GM12865 (cell line): ENCODE measurements around the gene KRT23.

Source experiments
- DNase-seq: peaks from one replicate; pipeline ENCODE4 v3.0.0; 2010; ENCODE audit warnings: low read depth
- H3K4me3 ChIP-seq: 2 replicates; pipeline ENCODE4 v1.5.1; 2011; ENCODE audit warnings: mild to moderate bottlenecking, low read depth, low read length, control low read depth
- CTCF ChIP-seq: IDR thresholded peaks from 2 replicates; pipeline ENCODE4 v1.5.1; 2011; ENCODE audit warnings: low read length, control low read depth, low read depth, inconsistent platforms; ENCODE audit not compliant: insufficient read depth; ENCODE audit errors: missing control alignments

Gene KRT23

DNA sequence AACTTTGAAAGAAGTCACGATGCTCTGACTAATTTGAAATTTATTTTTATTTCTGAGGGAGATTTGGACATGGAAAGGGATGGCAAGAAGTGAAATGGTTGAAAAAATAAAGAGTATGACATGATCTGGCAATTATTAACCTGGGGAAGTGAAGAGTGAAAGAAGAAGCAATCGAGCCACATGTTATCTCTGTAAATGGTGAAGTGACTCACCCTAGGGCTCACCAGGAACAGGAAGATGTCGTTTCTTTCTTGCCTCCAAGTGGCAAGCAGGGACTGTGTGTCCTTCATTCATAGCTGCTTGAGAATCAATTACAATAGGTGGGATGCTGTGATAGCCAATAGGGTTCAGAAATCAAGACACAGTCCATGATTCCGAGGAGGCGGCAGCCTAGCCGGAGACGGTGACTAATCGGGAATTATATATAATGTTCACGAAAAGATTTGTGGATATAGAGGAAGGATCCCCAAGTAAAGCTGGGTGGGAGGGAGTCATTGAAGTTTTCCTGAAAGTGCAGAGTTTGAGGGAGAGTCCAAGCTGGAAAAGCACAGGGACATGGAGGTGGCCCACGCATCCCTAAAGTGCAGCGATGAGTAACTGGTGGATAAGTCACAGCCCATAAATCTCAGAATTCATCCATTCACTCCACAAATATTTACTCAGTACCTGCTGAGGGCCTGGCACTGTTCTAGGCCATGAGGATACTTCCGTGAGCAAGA lies 34.2 kb downstream of the KRT23 start:
- TF ChIP-seq CTCF, result no peak
- no peak for DNase-seq
- no peak overlapping the region for H3K4me3 ChIP-seq

GRCh38 chr17:40902498-40902897 lies 34.9 kb downstream of the KRT23 start:
- DNase-seq, result no peak
- H3K4me3 ChIP-seq, result no peak overlapping the region
- no peak for TF ChIP-seq CTCF

GRCh38 chr17:40901981-40902474 lies 35.4 kb downstream of the KRT23 start:
- TF ChIP-seq CTCF, result no peak
- H3K4me3 ChIP-seq, result no peak overlapping the region
- DNase-seq, result no peak

DNA sequence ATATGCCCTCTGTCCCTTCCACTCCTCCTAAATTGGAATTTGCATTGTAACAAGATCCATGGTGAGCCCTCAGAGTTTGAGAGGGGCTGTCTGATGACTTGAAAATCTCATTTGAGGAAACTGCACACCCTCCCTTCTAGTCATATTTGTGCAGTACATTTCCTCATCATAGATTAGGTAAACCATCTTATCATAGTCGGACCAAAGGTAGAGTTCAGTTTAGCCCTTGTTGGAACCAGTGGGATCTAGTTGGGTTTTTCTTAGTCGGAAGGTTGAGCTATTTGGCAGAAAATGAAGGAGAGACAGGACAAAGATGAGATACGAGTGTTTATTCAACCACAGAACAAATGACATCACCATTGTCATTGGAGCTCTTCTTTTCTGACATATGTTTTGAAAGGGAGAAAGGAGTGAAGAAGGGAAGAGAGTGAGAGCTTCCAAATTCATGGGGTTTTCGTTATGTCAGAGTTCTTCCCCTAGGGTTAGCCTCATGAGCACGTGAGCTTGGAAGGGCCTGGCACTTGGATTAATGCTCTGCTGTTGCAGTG lies 36.6 kb downstream of the KRT23 start:
- DNase-seq, result no peak
- TF ChIP-seq CTCF, result no peak
- no peak overlapping the region for H3K4me3 ChIP-seq

- TF ChIP-seq CTCF, result no peak
- H3K4me3 ChIP-seq, result no peak overlapping the region
- no peak for DNase-seq
These were observed 40.5 kb downstream of the KRT23 start for GRCh38 chr17:40896916-40897455.

DNA sequence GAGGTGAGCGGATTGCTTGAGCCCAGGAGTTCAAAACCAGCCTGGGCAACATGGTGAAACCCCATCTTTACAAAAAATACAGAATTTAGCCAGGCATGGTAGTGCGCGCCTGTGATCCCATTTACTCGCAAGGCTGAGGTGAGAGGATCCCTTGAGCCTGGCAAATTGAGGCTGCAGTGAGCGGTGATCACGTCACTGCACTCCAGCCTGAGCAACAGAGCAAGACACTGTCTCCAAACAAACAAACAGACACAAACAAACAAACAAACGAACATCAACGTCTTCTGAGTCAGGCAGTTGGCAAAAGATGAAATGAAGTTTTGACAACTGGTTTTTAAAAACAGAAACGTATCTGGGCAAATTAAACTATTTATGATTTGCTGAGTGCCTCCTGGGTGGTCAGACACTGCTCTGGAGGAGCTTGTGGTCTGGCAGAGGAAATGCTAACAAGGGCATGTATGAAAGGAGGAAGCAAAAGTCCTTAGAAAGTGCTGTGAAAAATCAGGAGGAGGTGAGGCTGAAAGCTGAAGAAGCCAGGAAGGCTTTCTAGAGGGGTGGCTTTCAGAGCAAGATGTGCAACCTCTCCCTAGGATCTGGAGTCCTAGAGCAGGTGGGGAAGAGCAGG lies 42.2 kb downstream of the KRT23 start:
- TF ChIP-seq CTCF, result no peak

More for the DNA sequence above, 42.2 kb downstream of the KRT23 start:
- no peak for DNase-seq
- no peak overlapping the region for H3K4me3 ChIP-seq
